Lower lobe of right lung (tissue), 2 donors: ENCODE results near the gene SASH1. TPM values are rescaled to one million over a fixed set of nuclear protein-coding genes. Genes with fewer than 3 reads are reported as not detected.

Experiments
- ATAC-seq, 2 donors: fragments of 200-7000 bp; cut with Tn5 transposase; one replicate each; pipeline ENCODE4 v1.9.1; 2020 to 2022; ENCODE audit warnings: mild to moderate bottlenecking in 2 of 2, moderate library complexity in 2 of 2
- DNase-seq: peaks from one replicate; pipeline ENCODE4 v3.0.0-alpha.2; 2020
- H3K27ac ChIP-seq: fragments of 200-600 bp; one replicate; pipeline ENCODE4 v1.8.0; 2022
- H3K27me3 ChIP-seq: fragments of 200-600 bp; one replicate; pipeline ENCODE4 v1.8.0; 2022; ENCODE audit warnings: low read depth
- H3K36me3 ChIP-seq: fragments of 200-600 bp; one replicate; pipeline ENCODE4 v1.8.0; 2022; ENCODE audit warnings: mild to moderate bottlenecking
- H3K4me1 ChIP-seq: fragments of 200-600 bp; one replicate; pipeline ENCODE4 v1.8.0; 2022
- H3K4me3 ChIP-seq: fragments of 200-600 bp; one replicate; pipeline ENCODE4 v1.8.0; 2022; ENCODE audit warnings: mild to moderate bottlenecking
- H3K9me3 ChIP-seq: fragments of 200-600 bp; one replicate; pipeline ENCODE4 v1.8.0; 2022
- intact Hi-C: fragments of 100-400 bp; cut with DNase I; formaldehyde crosslinking; loops from one replicate; pipeline ENCODE4 v1.11.0; 2022
- total RNA-seq: library from RNA; stranded (reverse); fragmentation: NEBNext Ultra II Directional; extraction: Animal tissue kit (Norgen Biotek cat#: 25700); gene quantifications from one replicate; pipeline ENCODE4 v1.2.1, GENCODE V29; 2021
- TF ChIP-seq, protein P1 (sequence below): fragments of 200-600 bp; IDR thresholded peaks from one replicate; pipeline ENCODE4 v1.8.0; 2022; ENCODE audit warnings: antibody characterized with exemption, mild to moderate bottlenecking
- donor health status: DM: no; HTN: yes; CAD: no; lungs with severe emphysema.

Gene SASH1
- total RNA-seq, 1 donor from 2014 or later = 103 TPM

DNA sequence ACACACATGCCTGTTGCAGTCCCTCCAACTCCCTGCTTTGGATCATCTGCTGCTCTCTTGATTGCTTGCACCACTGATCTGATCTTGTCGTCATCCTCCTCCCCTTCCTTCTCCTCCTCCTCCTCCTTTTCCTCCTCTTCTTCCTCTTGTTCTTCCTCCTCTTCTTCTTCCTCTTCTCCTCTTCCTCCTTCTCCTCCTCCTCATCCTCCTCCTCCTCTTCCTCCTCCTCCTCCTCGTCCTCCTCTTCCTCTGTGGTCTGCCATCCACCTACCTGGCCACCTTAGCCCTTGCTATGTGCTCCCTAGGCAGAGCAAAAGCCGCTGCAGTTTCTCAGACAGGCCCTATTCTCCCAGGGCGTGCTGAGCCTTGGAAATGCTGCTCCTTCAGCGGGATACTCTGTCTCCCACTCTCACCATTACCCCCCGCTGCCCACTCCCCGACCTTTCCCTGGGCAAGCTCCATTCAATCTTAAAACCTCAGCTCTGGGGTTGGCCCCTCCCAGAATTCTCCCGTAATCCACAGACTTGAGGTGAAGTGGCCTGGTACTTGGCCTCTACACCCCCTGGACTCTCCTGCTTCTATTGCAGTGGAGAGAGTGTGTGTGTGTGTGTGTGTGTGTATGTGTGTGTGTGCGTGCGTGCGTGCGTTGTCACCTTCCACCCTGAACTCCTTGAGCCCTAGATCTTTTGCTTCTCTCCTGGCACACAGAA, 105.0 kb downstream of the SASH1 start:
- DNase-seq (no peak), ATAC-seq (peak in 1 of 2 donors; percentile 30)
- no peaks in the 10 kb centered on the region for H3K27me3 ChIP-seq
- intact Hi-C loops = no loop called here
- H3K4me3 ChIP-seq = no peak overlapping the region
- H3K9me3 ChIP-seq = no peaks in the 10 kb centered on the region
- peaks cover 2% of the 10 kb centered on the region for H3K36me3 ChIP-seq
- H3K4me1 ChIP-seq = peaks cover 19% of the 10 kb centered on the region
- TF ChIP-seq, protein P1, sequence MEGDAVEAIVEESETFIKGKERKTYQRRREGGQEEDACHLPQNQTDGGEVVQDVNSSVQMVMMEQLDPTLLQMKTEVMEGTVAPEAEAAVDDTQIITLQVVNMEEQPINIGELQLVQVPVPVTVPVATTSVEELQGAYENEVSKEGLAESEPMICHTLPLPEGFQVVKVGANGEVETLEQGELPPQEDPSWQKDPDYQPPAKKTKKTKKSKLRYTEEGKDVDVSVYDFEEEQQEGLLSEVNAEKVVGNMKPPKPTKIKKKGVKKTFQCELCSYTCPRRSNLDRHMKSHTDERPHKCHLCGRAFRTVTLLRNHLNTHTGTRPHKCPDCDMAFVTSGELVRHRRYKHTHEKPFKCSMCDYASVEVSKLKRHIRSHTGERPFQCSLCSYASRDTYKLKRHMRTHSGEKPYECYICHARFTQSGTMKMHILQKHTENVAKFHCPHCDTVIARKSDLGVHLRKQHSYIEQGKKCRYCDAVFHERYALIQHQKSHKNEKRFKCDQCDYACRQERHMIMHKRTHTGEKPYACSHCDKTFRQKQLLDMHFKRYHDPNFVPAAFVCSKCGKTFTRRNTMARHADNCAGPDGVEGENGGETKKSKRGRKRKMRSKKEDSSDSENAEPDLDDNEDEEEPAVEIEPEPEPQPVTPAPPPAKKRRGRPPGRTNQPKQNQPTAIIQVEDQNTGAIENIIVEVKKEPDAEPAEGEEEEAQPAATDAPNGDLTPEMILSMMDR = no peak
- H3K27ac ChIP-seq = peak overlapping the region; percentile 28

DNA sequence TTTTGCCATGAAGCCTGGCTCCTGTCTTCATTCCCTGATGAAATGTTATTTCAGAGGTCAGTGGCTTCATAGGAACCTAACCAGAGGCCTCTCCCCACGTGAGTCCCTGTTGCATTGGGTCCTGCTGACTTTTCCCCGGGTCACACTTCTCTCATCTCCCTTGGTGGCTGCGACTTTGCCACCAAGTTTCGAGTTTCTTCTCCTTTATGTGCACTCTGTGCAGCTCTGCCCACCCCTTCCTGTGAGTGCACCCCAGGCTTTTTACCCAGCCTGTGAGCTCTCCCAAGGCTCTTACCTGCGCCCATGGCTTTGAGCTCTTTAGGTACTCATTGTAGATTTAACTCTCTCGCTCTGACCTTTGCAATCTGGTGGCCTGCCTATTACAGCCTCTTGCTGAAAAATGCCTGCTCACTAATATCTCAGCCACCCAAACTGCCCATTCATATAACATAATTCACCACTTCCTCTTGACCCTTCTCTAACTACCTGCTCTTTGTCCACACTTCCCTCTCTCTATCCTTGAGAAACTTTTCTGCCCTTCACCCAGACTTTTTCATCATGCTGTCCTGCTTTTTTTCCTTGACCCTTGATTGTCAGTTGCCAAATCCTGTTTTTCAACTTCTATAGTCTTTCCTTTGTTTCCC, 105.9 kb downstream of the SASH1 start:
- intact Hi-C loops = no loop called here
- TF ChIP-seq, protein P1 = no peak
- H3K9me3 ChIP-seq = no peaks in the 10 kb centered on the region
- H3K27ac ChIP-seq = peak overlapping the region; percentile 28
- peak; percentile 59 for DNase-seq
- peaks cover 19% of the 10 kb centered on the region for H3K4me1 ChIP-seq
- peaks cover 2% of the 10 kb centered on the region for H3K36me3 ChIP-seq
- no peak overlapping the region for H3K4me3 ChIP-seq
- ATAC-seq = peak; percentile 59 to 60
- H3K27me3 ChIP-seq = no peaks in the 10 kb centered on the region

DNA sequence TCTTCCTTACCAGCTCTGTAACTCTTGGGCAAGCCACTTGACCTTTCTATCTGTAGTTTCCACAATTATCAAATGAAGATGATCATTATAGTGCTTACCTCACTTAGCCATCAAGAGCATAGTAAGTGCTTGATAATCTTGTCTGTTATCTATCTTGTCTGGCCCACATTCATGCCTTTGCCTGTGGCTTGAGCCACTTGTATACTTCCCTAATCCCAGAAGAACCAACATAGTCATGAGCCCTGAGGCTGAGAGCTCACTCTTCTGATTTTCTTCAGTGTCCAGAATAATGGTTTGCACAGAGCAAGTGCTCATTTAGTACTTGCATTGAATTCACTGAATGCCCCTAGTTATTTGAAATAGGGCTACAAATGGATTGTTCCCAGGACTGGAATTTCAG, 108.2 kb downstream of the SASH1 start:
- ATAC-seq = no peak
- intact Hi-C loops = no loop called here
- TF ChIP-seq, protein P1 = no peak

DNA sequence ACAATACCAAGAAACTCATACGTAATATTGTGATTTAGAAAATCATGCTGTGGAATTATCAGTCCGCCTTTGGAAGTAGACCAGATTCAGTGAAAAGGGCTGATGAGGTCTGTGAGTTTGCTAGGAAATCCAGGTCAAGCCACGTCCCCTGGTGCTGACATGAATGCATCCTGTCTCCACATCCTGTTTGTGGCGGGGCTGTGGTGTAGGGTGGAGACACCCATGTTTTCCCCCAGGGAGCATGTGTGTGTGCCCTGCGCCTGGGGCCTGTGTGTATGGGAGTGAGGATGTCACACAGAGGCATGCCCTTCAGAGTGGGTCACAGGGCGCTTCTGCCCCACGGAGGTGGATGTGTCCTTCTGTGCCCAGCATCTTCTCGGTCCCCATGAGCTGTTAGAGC, 109.1 kb downstream of the SASH1 start:
- Histone ChIP-seq H3K27me3 (no peaks in the 10 kb centered on the region), H3K9me3 (no peaks in the 10 kb centered on the region), H3K36me3 (peaks cover 2% of the 10 kb centered on the region), H3K27ac (no peak overlapping the region), H3K4me1 (peaks cover 25% of the 10 kb centered on the region), H3K4me3 (no peak overlapping the region)
- DNase-seq (no peak), ATAC-seq (peak in 1 of 2 donors; percentile 26)
- TF ChIP-seq, protein P1 = no peak
- intact Hi-C loops = no loop called here

More for the DNA sequence above, 108.2 kb downstream of the SASH1 start:
- Histone ChIP-seq H3K4me1 (peaks cover 25% of the 10 kb centered on the region), H3K36me3 (peaks cover 2% of the 10 kb centered on the region), H3K9me3 (no peaks in the 10 kb centered on the region), H3K27me3 (no peaks in the 10 kb centered on the region), H3K27ac (no peak overlapping the region), H3K4me3 (no peak overlapping the region)
- no peak for DNase-seq

DNA sequence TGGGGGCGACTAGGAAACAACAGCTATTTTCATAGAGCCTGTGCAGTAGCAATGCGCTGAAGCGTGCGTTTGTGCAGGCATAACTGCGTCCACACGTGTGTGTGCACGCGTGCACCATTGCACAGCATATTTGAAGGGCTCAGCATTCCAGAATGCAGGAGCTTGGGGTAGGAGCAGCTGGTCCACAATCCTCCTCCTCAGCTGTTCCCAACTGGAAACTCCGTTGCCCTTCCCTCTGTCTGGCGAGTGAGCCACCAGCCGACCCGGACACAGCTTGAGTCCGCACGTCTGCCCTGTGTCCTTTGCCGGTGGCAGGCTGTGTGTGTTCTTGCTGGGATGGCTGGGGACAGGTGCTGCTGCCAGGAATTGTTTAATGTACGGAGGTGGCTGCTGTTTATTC, 110.2 kb downstream of the SASH1 start:
- Histone ChIP-seq H3K4me1 (peaks cover 18% of the 10 kb centered on the region), H3K4me3 (no peak overlapping the region), H3K27me3 (no peaks in the 10 kb centered on the region), H3K9me3 (no peaks in the 10 kb centered on the region), H3K27ac (no peak overlapping the region), H3K36me3 (peaks cover 2% of the 10 kb centered on the region)
- no peak for ATAC-seq
- intact Hi-C loops = no loop called here
- TF ChIP-seq, protein P1 = no peak
- no peak for DNase-seq
